Nephron progenitor cell (in vitro differentiated cells): ENCODE data around the gene PNKP.
A peak's percentile ranks its signal among the peaks of the same experiment; 100 is the strongest.
"Not testable (repeated sequence)": the region's sequence is repeated elsewhere in the genome, so short reads cannot be mapped to it uniquely, and the experiment has no call there.

ENCODE experiments used
- DNase-seq: peaks from one replicate; pipeline ENCODE4 v3.0.0; 2021
- H3K27ac Mint-ChIP-seq: 2 replicates; pipeline ENCODE4 v1.8.0; 2021; ENCODE audit warnings: mild to moderate bottlenecking, moderate library complexity, mixed read lengths
- H3K27me3 Mint-ChIP-seq: 2 replicates; pipeline ENCODE4 v1.8.0; 2021; ENCODE audit warnings: mild to moderate bottlenecking, low read depth, mixed read lengths; ENCODE audit not compliant: poor library complexity
- H3K36me3 Mint-ChIP-seq: 2 replicates; pipeline ENCODE4 v1.8.0; 2021; ENCODE audit warnings: low read depth, mixed read lengths
- H3K4me1 Mint-ChIP-seq: 2 replicates; pipeline ENCODE4 v1.8.0; 2021; ENCODE audit warnings: mixed read lengths
- H3K4me3 Mint-ChIP-seq: 2 replicates; pipeline ENCODE4 v1.8.0; 2021; ENCODE audit warnings: mild to moderate bottlenecking, moderate library complexity, mixed read lengths
- H3K9me3 Mint-ChIP-seq: 2 replicates; pipeline ENCODE4 v1.8.0; 2021; ENCODE audit warnings: mild to moderate bottlenecking, moderate library complexity, mixed read lengths
- TF ChIP-seq, protein P1 (sequence below): fragments of 200-600 bp; sonication (generic); IDR thresholded peaks from 2 replicates; pipeline ENCODE4 v1.5.0; 2021; ENCODE audit warnings: antibody characterized with exemption

PNKP gene

DNA sequence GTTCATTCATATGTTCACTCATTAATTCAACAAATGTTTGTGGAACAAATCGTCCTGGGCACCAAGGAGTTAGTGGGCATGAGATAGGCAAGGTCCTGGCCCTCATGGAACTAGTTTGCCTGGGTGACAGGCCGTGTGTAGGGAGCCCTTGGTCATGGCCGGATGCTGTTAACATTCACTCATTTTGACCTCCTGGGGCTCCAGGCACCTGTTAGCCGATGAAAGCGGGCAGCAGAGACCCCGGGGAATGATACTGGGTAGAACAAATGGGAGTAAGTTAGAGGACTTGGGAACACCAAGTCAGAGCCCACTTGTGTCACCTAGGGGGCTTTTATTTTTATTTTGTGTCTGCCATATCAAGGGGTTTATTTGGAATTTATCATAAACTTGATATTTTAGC, 42.7 kb downstream of the PNKP start:
- H3K9me3 Mint-ChIP-seq: no peaks in the 10 kb centered on the region
- H3K4me1 Mint-ChIP-seq: peaks cover 44% of the 10 kb centered on the region
- peaks cover 35% of the 10 kb centered on the region for H3K36me3 Mint-ChIP-seq
- TF ChIP-seq, protein P1, sequence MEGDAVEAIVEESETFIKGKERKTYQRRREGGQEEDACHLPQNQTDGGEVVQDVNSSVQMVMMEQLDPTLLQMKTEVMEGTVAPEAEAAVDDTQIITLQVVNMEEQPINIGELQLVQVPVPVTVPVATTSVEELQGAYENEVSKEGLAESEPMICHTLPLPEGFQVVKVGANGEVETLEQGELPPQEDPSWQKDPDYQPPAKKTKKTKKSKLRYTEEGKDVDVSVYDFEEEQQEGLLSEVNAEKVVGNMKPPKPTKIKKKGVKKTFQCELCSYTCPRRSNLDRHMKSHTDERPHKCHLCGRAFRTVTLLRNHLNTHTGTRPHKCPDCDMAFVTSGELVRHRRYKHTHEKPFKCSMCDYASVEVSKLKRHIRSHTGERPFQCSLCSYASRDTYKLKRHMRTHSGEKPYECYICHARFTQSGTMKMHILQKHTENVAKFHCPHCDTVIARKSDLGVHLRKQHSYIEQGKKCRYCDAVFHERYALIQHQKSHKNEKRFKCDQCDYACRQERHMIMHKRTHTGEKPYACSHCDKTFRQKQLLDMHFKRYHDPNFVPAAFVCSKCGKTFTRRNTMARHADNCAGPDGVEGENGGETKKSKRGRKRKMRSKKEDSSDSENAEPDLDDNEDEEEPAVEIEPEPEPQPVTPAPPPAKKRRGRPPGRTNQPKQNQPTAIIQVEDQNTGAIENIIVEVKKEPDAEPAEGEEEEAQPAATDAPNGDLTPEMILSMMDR: no peak
- no peaks in the 10 kb centered on the region for H3K27me3 Mint-ChIP-seq
- no peak for DNase-seq
- no peak overlapping the region for H3K27ac Mint-ChIP-seq
- no peak overlapping the region for H3K4me3 Mint-ChIP-seq

DNA sequence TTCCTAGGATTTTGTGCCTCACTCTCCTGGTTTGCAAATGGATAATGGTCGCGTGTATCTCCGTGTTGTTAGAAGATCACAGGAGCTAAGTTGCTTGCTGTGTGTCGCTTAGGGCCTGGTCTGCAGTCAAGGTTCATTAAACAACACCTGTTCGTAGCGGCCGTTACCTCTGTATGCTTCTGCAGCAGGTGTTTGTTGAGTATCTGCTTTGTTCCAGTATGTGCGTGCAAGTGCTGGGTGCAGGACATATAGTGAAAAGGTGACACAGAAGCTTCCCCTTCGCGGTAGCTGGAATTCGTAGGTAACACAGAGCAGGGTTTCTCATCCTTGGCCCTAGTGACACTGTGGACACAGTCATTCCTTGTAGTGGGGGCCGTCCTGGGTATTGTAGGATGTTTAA, 43.9 kb downstream of the PNKP start:
- Mint-ChIP-seq H3K27ac (no peak overlapping the region), H3K4me1 (peaks cover 48% of the 10 kb centered on the region), H3K4me3 (no peak overlapping the region), H3K9me3 (no peaks in the 10 kb centered on the region), H3K27me3 (no peaks in the 10 kb centered on the region), H3K36me3 (peaks cover 35% of the 10 kb centered on the region)
- TF ChIP-seq, protein P1: no peak
- no peak for DNase-seq

DNA sequence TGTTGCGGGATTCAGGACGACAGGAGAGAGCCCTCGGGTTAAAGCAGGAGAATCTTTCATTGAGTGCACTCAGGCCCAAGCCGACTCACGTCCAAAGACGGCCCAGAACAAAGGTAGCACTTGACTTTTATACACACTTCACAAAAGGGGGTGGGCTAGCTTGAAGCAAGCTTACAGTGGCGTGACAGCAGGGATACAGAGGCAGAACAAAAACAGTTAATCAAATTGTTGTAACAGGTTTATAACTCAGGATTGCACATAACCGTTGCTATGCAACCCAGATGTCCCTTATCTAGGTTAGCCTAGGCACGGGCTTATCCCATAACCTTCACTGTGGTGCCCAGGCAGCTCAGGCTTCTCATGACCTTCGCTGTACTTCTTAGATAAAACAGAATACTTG, 47.3 kb downstream of the PNKP start:
- DNase-seq: no peak
- H3K9me3 Mint-ChIP-seq: no peaks in the 10 kb centered on the region
- H3K4me3 Mint-ChIP-seq: peak overlapping the region; percentile 52
- peaks cover 29% of the 10 kb centered on the region for H3K36me3 Mint-ChIP-seq
- H3K4me1 Mint-ChIP-seq: peaks cover 35% of the 10 kb centered on the region
- TF ChIP-seq, protein P1: no peak
- H3K27me3 Mint-ChIP-seq: no peaks in the 10 kb centered on the region
- peak overlapping the region; percentile 45 for H3K27ac Mint-ChIP-seq

DNA sequence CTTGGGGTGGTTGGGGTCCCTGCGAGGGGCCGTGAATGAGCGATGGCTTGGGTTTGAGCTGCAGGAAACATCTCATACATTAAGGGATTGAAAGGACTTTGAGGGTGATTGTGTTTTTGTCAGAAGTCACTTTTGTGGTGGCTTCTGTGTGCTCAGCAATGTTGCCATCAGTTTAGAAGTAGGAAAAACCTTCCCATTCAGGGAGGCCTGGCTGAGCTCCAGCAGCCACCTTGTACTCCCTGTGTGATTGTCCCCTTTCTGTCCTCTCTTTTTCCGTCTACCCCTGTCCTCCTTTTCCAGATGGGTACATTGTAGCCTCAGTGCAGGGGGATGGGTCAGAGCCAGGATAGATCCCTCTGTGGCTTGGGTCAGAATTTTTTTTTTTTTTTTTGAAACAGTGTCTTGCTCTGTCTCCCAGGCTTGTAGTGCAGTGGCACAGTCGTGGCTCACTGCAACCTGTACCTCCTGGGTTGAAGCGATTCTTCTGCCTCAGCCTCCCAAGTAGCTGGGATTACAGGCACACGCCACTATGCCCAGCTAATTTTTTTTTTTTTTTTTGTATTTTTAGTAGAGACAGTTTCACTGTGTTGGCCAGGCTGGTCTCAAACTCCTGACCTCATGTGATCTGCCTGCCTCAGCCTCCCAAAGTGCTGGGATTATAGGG, 47.8 kb downstream of the PNKP start:
- Mint-ChIP-seq H3K36me3 (peaks cover 26% of the 10 kb centered on the region), H3K4me1 (peaks cover 37% of the 10 kb centered on the region), H3K27ac (peak overlapping the region; percentile 29), H3K4me3 (peak overlapping the region; percentile 99)
- not testable (repeated sequence) for H3K27me3 Mint-ChIP-seq, H3K9me3 Mint-ChIP-seq, DNase-seq

DNA sequence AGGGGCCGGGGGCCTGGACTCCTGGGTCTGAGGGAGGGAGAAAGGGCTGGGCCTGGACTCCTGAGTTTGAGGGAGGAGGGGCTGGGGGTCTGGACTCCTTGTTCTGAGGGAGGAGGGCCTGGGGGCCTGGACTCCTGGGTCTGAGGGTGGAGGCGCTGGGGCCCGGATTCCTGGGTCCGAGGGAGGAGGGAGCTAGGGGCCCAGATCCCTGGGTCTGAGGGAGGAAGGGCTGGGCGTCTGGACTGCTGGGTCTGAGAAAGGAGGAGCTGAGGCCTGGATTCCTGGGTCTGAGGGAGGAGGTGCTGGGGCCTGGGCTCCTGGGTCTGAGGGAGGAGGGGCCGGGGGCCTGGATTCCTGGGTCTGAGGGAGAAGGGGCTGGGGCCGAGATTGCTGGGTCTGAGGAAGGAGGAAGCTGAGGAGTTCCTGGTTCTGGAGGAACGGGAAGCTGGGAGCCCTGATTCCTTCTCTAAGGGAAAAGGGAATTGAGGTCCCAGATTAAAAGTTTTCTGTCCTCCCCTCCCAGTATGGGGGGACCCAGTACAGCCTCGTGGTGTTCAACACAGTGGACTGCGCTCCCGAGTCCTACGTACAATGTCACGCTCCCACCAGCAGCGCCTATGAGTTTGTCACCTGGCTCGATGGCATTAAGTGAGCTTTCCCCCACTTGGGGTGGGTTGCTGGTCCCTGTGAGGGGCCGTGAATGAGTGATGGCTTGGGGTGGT, 48.6 kb downstream of the PNKP start:
- TF ChIP-seq, protein P1: no peak
- Mint-ChIP-seq H3K4me1 (peaks cover 45% of the 10 kb centered on the region), H3K36me3 (peaks cover 19% of the 10 kb centered on the region), H3K27me3 (no peaks in the 10 kb centered on the region), H3K27ac (peak overlapping the region; percentile 87), H3K9me3 (no peaks in the 10 kb centered on the region), H3K4me3 (peak overlapping the region; percentile 99)
- DNase-seq: no peak

DNA sequence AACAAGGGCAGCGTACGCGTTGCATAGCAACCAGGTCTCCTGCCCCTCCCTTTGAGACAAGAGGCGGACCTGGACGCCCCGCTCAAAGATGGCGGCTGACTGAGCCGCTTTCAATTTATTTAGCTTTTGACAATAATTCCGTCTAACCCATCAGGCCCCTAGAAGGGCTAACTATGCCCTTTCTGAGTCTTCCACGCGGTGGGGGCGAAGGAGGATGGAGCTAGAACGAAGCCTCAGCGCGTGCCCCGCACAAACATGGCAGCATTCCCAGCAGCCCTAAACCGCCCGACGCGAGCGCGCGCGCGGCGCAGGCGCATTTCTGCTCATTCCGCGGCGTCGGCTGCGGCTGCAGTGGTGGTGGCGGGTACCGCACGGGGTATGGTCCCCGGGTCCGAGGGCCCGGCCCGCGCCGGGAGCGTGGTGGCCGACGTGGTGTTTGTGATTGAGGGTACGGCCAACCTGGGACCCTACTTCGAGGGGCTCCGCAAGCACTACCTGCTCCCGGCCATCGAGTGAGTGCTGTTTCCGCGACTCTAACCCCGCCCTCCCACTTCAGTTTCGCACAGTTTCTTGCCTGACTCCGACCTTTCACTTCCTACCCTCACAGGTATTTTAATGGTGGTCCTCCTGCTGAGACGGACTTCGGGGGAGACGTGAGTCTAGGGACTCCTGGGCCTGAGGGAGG, 49.3 kb downstream of the PNKP start, which contains the start of gene MED25:
Gene MED25 (plus strand): TSS at position 326 of the 685 bp plus-strand sequence. CDS start 53 bp downstream, at position 379.
- peak; percentile 88 for DNase-seq
- TF ChIP-seq, protein P1: no peak
- Mint-ChIP-seq H3K27ac (peak within 1 kb of the TSS; percentile 100), H3K9me3 (no peaks in the 10 kb centered on the region), H3K36me3 (peaks cover 12% of the 10 kb centered on the region), H3K27me3 (no peaks in the 10 kb centered on the region), H3K4me1 (peaks cover 44% of the 10 kb centered on the region), H3K4me3 (peak within 1 kb of the TSS; percentile 99)
